Measurements from ENCODE around the gene INPP4A.

INPP4A gene

DNA sequence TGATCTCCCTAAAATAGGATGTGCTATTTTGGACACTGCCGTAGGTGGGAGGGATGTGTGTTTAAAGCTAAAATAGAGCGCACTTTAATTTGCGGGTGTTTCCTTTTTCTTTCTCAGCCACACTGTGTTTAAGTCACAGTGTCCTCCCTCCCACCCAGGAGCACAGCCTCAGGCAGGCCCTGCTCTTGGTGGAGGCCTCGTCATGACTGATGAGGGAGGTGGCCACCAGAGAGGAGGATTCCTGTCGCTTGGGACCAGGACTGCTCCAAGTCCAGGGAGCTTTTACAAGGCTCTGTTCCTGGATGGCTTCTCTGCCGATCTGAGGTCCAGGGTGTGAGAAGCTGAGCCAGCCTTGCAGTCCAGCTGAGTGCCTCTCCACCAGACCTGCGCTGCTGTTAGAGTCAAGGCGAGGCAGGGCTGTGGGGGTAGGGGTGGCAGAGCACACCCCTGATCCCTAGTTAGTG is 33.5 kb downstream of the INPP4A start:
- Histone ChIP-seq H2AK5ac (ENCODE audit: low read depth, low read length) (no peak overlapping the region), H2BK120ac (ENCODE audit: low read depth, low read length) (no peak overlapping the region), H3K4me3 (ENCODE audit: low read length in 2 of 2) (no peak overlapping the region), H3K4me1 (ENCODE audit: control insufficient read depth in 2 of 2, insufficient read depth in 1 of 2, low read depth in 1 of 2, low read length in 2 of 2) (peaks cover 4 to 9% of the 10 kb centered on the region in 2 donors), H3K18ac (ENCODE audit: low read length) (no peak overlapping the region), H3K79me1 (ENCODE audit: low read depth, low read length) (peaks cover 11% of the 10 kb centered on the region), H4K8ac (ENCODE audit: low read depth, low read length) (no peak overlapping the region), H3K9me3 (replicated peaks in 1 of 2; ENCODE audit: control insufficient read depth in 2 of 2, insufficient read depth in 1 of 2, low read depth in 1 of 2, low read length in 2 of 2) (no peaks in the 10 kb centered on the region), H3K23ac (ENCODE audit: low read depth, low read length, poor library complexity) (peak overlapping the region; percentile 63), H2BK12ac (ENCODE audit: low read length) (no peak overlapping the region), H4K91ac (ENCODE audit: low read depth, low read length, poor library complexity) (no peak overlapping the region), H3K27ac (replicated peaks; ENCODE audit: low read length) (no peak overlapping the region), H2BK5ac (ENCODE audit: low read length) (no peak overlapping the region), H3K4ac (ENCODE audit: low read length) (no peak overlapping the region), H3K9ac (ENCODE audit: low read depth, low read length, poor library complexity) (no peak overlapping the region), H2BK15ac (ENCODE audit: low read length) (no peak overlapping the region), H3K14ac (ENCODE audit: low read length) (no peak overlapping the region), H2AFZ (ENCODE audit: low read length) (no peak overlapping the region), H3K27me3 (ENCODE audit: control insufficient read depth in 3 of 3, insufficient read depth in 3 of 3, low read depth in 1 of 3, low read length in 3 of 3) (no peaks in the 10 kb centered on the region), H3K36me3 (replicated peaks in 1 of 2; ENCODE audit: control insufficient read depth in 2 of 2, insufficient read depth in 2 of 2, low read length in 2 of 2) (no peaks in the 10 kb centered on the region), H3K4me2 (ENCODE audit: insufficient read depth, low read length, poor library complexity, severe bottlenecking) (no peak overlapping the region)
- WGBS, 2 donors (ENCODE audit: extremely low coverage in 2 of 2, insufficient read length in 2 of 2, insufficient replicate concordance in 1 of 2) = no CpG with 5 or more reads among the region's 8 CpGs
- DNase-seq (ENCODE audit: low spot score) = no peak

DNA sequence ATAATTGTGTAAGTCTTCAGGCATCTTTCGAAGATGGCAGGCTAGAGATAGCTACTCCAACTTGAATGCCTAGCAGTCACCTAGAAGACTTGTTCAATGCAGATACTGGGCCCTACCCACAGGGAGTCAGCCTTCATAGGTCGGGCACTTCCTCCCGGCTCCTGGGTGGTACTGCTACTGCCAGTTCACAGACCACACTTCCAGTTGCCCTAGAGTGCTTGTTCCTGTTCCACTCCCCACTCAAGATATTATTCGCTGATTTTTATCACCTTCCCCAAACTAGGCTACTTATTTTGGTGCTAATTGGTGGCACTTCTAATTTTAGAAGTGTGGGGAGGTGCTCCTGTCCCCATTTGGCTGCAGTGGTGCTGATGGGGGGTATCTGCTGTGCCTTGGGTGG is 34.2 kb downstream of the INPP4A start:
- Histone ChIP-seq H3K79me1 (ENCODE audit: low read depth, low read length) (peaks cover 11% of the 10 kb centered on the region), H2BK120ac (ENCODE audit: low read depth, low read length) (no peak overlapping the region), H2BK12ac (ENCODE audit: low read length) (no peak overlapping the region), H4K8ac (ENCODE audit: low read depth, low read length) (no peak overlapping the region), H3K4ac (ENCODE audit: low read length) (no peak overlapping the region), H2BK5ac (ENCODE audit: low read length) (no peak overlapping the region), H3K4me2 (ENCODE audit: insufficient read depth, low read length, poor library complexity, severe bottlenecking) (no peak overlapping the region), H4K91ac (ENCODE audit: low read depth, low read length, poor library complexity) (no peak overlapping the region), H3K27me3 (ENCODE audit: control insufficient read depth in 3 of 3, insufficient read depth in 3 of 3, low read depth in 1 of 3, low read length in 3 of 3) (no peaks in the 10 kb centered on the region), H3K18ac (ENCODE audit: low read length) (no peak overlapping the region), H3K4me3 (ENCODE audit: low read length in 2 of 2) (no peak overlapping the region), H3K4me1 (ENCODE audit: control insufficient read depth in 2 of 2, insufficient read depth in 1 of 2, low read depth in 1 of 2, low read length in 2 of 2) (peaks cover 4 to 9% of the 10 kb centered on the region in 2 donors), H2BK15ac (ENCODE audit: low read length) (no peak overlapping the region), H3K36me3 (replicated peaks in 1 of 2; ENCODE audit: control insufficient read depth in 2 of 2, insufficient read depth in 2 of 2, low read length in 2 of 2) (no peaks in the 10 kb centered on the region), H3K14ac (ENCODE audit: low read length) (no peak overlapping the region), H3K23ac (ENCODE audit: low read depth, low read length, poor library complexity) (no peak overlapping the region), H3K9ac (ENCODE audit: low read depth, low read length, poor library complexity) (no peak overlapping the region), H2AK5ac (ENCODE audit: low read depth, low read length) (no peak overlapping the region), H2AFZ (ENCODE audit: low read length) (no peak overlapping the region), H3K27ac (replicated peaks; ENCODE audit: low read length) (no peak overlapping the region), H3K9me3 (replicated peaks in 1 of 2; ENCODE audit: control insufficient read depth in 2 of 2, insufficient read depth in 1 of 2, low read depth in 1 of 2, low read length in 2 of 2) (no peaks in the 10 kb centered on the region)
- no peak for DNase-seq (ENCODE audit: low spot score)
- WGBS, 2 donors (ENCODE audit: extremely low coverage in 2 of 2, insufficient read length in 2 of 2, insufficient replicate concordance in 1 of 2) = no CpG with 5 or more reads among the region's 4 CpGs

DNA sequence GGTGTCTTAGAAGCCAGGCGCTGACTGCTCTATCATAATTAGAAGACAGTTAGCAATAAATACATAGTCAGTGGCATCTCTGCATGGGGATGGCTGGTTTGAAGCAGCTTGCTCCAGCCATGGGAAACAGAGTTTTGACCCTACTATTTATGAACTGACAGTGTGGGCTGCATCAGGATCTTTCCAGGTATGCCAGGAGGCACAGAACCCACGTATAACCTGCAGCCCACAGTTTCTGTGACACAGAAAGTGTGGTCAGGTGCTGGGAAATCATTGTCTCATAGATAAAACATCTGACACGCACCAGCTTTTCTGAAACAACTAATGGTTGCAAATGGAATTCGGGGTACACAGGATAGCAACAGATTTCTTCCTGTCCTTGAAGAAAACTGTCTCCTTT is 34.7 kb downstream of the INPP4A start:
- H2BK15ac ChIP-seq (ENCODE audit: low read length) = no peak overlapping the region
- H4K91ac ChIP-seq (ENCODE audit: low read depth, low read length, poor library complexity) = no peak overlapping the region
- no peak overlapping the region for H3K27ac ChIP-seq (replicated peaks; ENCODE audit: low read length)
- H3K4ac ChIP-seq (ENCODE audit: low read length) = no peak overlapping the region
- H2BK12ac ChIP-seq (ENCODE audit: low read length) = no peak overlapping the region
- peaks cover 11% of the 10 kb centered on the region for H3K79me1 ChIP-seq (ENCODE audit: low read depth, low read length)
- H3K18ac ChIP-seq (ENCODE audit: low read length) = no peak overlapping the region
- no peak overlapping the region for H2BK120ac ChIP-seq (ENCODE audit: low read depth, low read length)
- no peak overlapping the region for H3K23ac ChIP-seq (ENCODE audit: low read depth, low read length, poor library complexity)
- H3K27me3 ChIP-seq (ENCODE audit: control insufficient read depth in 3 of 3, insufficient read depth in 3 of 3, low read depth in 1 of 3, low read length in 3 of 3) = no peaks in the 10 kb centered on the region
- H3K4me1 ChIP-seq (ENCODE audit: control insufficient read depth in 2 of 2, insufficient read depth in 1 of 2, low read depth in 1 of 2, low read length in 2 of 2) = peaks cover 4 to 9% of the 10 kb centered on the region in 2 donors
- H3K36me3 ChIP-seq (replicated peaks in 1 of 2; ENCODE audit: control insufficient read depth in 2 of 2, insufficient read depth in 2 of 2, low read length in 2 of 2) = no peaks in the 10 kb centered on the region
- no peak for DNase-seq (ENCODE audit: low spot score)
- no peak overlapping the region for H2BK5ac ChIP-seq (ENCODE audit: low read length)
- H3K14ac ChIP-seq (ENCODE audit: low read length) = no peak overlapping the region
- no peak overlapping the region for H2AFZ ChIP-seq (ENCODE audit: low read length)
- H2AK5ac ChIP-seq (ENCODE audit: low read depth, low read length) = no peak overlapping the region
- whole genome bisulfite sequencing, 2 donors (ENCODE audit: extremely low coverage in 2 of 2, insufficient read length in 2 of 2, insufficient replicate concordance in 1 of 2) = no CpG with 5 or more reads among the region's 4 CpGs
- H3K9ac ChIP-seq (ENCODE audit: low read depth, low read length, poor library complexity) = no peak overlapping the region
- H3K4me2 ChIP-seq (ENCODE audit: insufficient read depth, low read length, poor library complexity, severe bottlenecking) = no peak overlapping the region
- H3K9me3 ChIP-seq (replicated peaks in 1 of 2; ENCODE audit: control insufficient read depth in 2 of 2, insufficient read depth in 1 of 2, low read depth in 1 of 2, low read length in 2 of 2) = no peaks in the 10 kb centered on the region
- H3K4me3 ChIP-seq (ENCODE audit: low read length in 2 of 2) = no peak overlapping the region
- H4K8ac ChIP-seq (ENCODE audit: low read depth, low read length) = no peak overlapping the region

DNA sequence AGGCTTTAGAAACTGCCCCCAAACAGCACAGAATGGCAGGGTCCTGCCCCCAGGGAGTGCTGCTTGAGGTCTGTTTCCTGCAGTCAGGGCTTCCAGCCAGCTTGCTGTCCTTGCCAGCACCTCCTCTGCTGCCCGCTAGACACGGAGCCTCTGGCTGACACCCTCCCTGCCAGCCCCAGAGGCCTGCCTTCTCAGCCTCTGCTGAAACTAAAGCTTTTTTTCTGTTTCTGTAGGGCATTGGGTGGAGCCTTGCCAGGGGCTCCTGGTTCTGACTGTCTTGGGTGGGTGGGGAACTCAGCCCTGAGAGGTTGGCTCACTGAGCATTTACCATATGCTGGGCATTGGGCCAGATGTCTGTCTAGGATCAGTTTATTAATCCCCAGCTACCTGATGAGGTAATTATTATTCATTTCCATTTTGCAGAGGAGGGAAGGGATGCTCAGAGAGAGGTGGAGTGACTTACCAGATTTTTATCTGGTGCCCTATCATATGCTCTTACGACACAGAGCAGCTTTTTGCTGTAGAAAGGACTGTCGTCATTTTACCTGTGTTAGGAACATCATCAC is 35.4 kb downstream of the INPP4A start:
- Histone ChIP-seq H4K91ac (ENCODE audit: low read depth, low read length, poor library complexity) (no peak overlapping the region), H3K14ac (ENCODE audit: low read length) (no peak overlapping the region), H2AFZ (ENCODE audit: low read length) (no peak overlapping the region), H3K79me1 (ENCODE audit: low read depth, low read length) (peaks cover 11% of the 10 kb centered on the region), H2AK5ac (ENCODE audit: low read depth, low read length) (no peak overlapping the region), H4K8ac (ENCODE audit: low read depth, low read length) (no peak overlapping the region), H3K27me3 (ENCODE audit: control insufficient read depth in 3 of 3, insufficient read depth in 3 of 3, low read depth in 1 of 3, low read length in 3 of 3) (no peaks in the 10 kb centered on the region), H3K27ac (replicated peaks; ENCODE audit: low read length) (no peak overlapping the region), H2BK5ac (ENCODE audit: low read length) (no peak overlapping the region), H3K4me2 (ENCODE audit: insufficient read depth, low read length, poor library complexity, severe bottlenecking) (no peak overlapping the region), H3K18ac (ENCODE audit: low read length) (peak overlapping the region; percentile 29), H2BK15ac (ENCODE audit: low read length) (no peak overlapping the region), H3K4me1 (ENCODE audit: control insufficient read depth in 2 of 2, insufficient read depth in 1 of 2, low read depth in 1 of 2, low read length in 2 of 2) (peaks cover 4 to 7% of the 10 kb centered on the region in 2 donors), H3K9me3 (replicated peaks in 1 of 2; ENCODE audit: control insufficient read depth in 2 of 2, insufficient read depth in 1 of 2, low read depth in 1 of 2, low read length in 2 of 2) (no peaks in the 10 kb centered on the region), H3K4ac (ENCODE audit: low read length) (no peak overlapping the region), H3K36me3 (replicated peaks in 1 of 2; ENCODE audit: control insufficient read depth in 2 of 2, insufficient read depth in 2 of 2, low read length in 2 of 2) (no peaks in the 10 kb centered on the region), H3K23ac (ENCODE audit: low read depth, low read length, poor library complexity) (no peak overlapping the region), H2BK12ac (ENCODE audit: low read length) (no peak overlapping the region), H3K9ac (ENCODE audit: low read depth, low read length, poor library complexity) (no peak overlapping the region), H3K4me3 (ENCODE audit: low read length in 2 of 2) (no peak overlapping the region), H2BK120ac (ENCODE audit: low read depth, low read length) (no peak overlapping the region)
- no CpG with 5 or more reads among the region's 4 CpGs for WGBS, 2 donors (ENCODE audit: extremely low coverage in 2 of 2, insufficient read length in 2 of 2, insufficient replicate concordance in 1 of 2)
- DNase-seq (ENCODE audit: low spot score) = no peak
